ENCODE results near the gene ASB10.

The ASB10 gene

GRCh38 chr7:151146761-151147160 lies 40.3 kb downstream of the ASB10 start:
- H3K4me3 ChIP-seq = no peak overlapping the region
- peaks cover 0 to 36% (median 5%) of the 10 kb centered on the region in 11 experiments; a peak in 12 of 22 replicates for H4K20me1 ChIP-seq
- TF ChIP-seq Cebpa-rat (IDR thresholded peaks at IDR 0.05) = no peak
- peaks cover 0 to 22% (median 17%) of the 10 kb centered on the region in 10 experiments; a peak in 16 of 20 replicates for H3K4me1 ChIP-seq
- H3K27me3 ChIP-seq = 0 out of 22 replicates have a peak, but pooled peaks cover 0 to 4% (median 0%) of the 10 kb centered on the region in 11 experiments
- H3K9ac ChIP-seq = no peak overlapping the region
- H3K4me2 ChIP-seq = no peak overlapping the region
- no peak overlapping the region for H3K27ac ChIP-seq
- H3K9me3 ChIP-seq (replicated peaks in 1 of 11) = no peaks in the 10 kb centered on the region
- H3K36me3 ChIP-seq = peaks cover 10 to 37% (median 27%) of the 10 kb centered on the region in 11 experiments; a peak in 20 of 22 replicates

GRCh38 chr7:151144387-151144786 lies 42.7 kb downstream of the ASB10 start:
- Histone ChIP-seq H3K9ac (no peak overlapping the region), H3K4me2 (no peak overlapping the region), H3K4me1 (peaks cover 0 to 24% (median 17%) of the 10 kb centered on the region in 10 experiments; a peak in 16 of 20 replicates), H3K27ac (no peak overlapping the region), H3K36me3 (peaks cover 10 to 61% (median 43%) of the 10 kb centered on the region in 11 experiments; a peak in 20 of 22 replicates), H3K4me3 (no peak overlapping the region), H4K20me1 (peaks cover 0 to 60% (median 0%) of the 10 kb centered on the region in 11 experiments; a peak in 11 of 22 replicates), H3K9me3 (replicated peaks in 1 of 11) (no peaks in the 10 kb centered on the region), H3K27me3 (no peaks in the 10 kb centered on the region)
- no peak for TF ChIP-seq Cebpa-rat (IDR thresholded peaks at IDR 0.05)

- H3K4me3 ChIP-seq = no peak overlapping the region
- peaks cover 0 to 69% (median 4%) of the 10 kb centered on the region in 11 experiments; a peak in 12 of 22 replicates for H4K20me1 ChIP-seq
- peaks cover 0 to 24% (median 17%) of the 10 kb centered on the region in 10 experiments; a peak in 16 of 20 replicates for H3K4me1 ChIP-seq
- peaks cover 10 to 71% (median 44%) of the 10 kb centered on the region in 11 experiments; a peak in 20 of 22 replicates for H3K36me3 ChIP-seq
- TF ChIP-seq Cebpa-rat (IDR thresholded peaks at IDR 0.05) = no peak
- H3K9me3 ChIP-seq (replicated peaks in 1 of 11) = no peaks in the 10 kb centered on the region
- peak overlapping the region in 9 of 11 experiments; percentile 43 to 75 (median 66); a peak in 17 of 22 replicates for H3K4me2 ChIP-seq
- no peak overlapping the region for H3K27ac ChIP-seq
- no peak overlapping the region for H3K9ac ChIP-seq
- no peaks in the 10 kb centered on the region for H3K27me3 ChIP-seq
Observed at GRCh38 chr7:151143261-151144015, 43.6 kb downstream of the ASB10 start.

- Histone ChIP-seq H3K27me3 (no peaks in the 10 kb centered on the region), H3K27ac (no peak overlapping the region), H3K9ac (no peak overlapping the region), H4K20me1 (peaks cover 0 to 77% (median 9%) of the 10 kb centered on the region in 11 experiments; a peak in 14 of 22 replicates), H3K9me3 (replicated peaks in 1 of 11) (no peaks in the 10 kb centered on the region), H3K4me3 (no peak overlapping the region), H3K36me3 (peaks cover 10 to 78% (median 45%) of the 10 kb centered on the region in 11 experiments; a peak in 20 of 22 replicates), H3K4me2 (peak overlapping the region in 9 of 11 experiments; percentile 43 to 75 (median 66); a peak in 18 of 22 replicates), H3K4me1 (peaks cover 0 to 24% (median 17%) of the 10 kb centered on the region in 10 experiments; a peak in 16 of 20 replicates)
- TF ChIP-seq Cebpa-rat (IDR thresholded peaks at IDR 0.05) = no peak
Observed at GRCh38 chr7:151142686-151143040, 44.4 kb downstream of the ASB10 start.

- Histone ChIP-seq H3K9me3 (replicated peaks in 1 of 11) (no peaks in the 10 kb centered on the region), H3K9ac (no peak overlapping the region), H3K4me1 (peaks cover 0 to 24% (median 17%) of the 10 kb centered on the region in 10 experiments; a peak in 16 of 20 replicates), H3K27me3 (no peaks in the 10 kb centered on the region), H3K4me2 (peak overlapping the region in 9 of 11 experiments; percentile 43 to 75 (median 66); a peak in 18 of 22 replicates), H4K20me1 (peaks cover 0 to 80% (median 10%) of the 10 kb centered on the region in 11 experiments; a peak in 16 of 22 replicates), H3K4me3 (no peak overlapping the region), H3K27ac (no peak overlapping the region), H3K36me3 (peaks cover 10 to 84% (median 45%) of the 10 kb centered on the region in 11 experiments; a peak in 20 of 22 replicates)
- no peak for TF ChIP-seq Cebpa-rat (IDR thresholded peaks at IDR 0.05)
Observed at GRCh38 chr7:151141855-151142685, 45.0 kb downstream of the ASB10 start.

GRCh38 chr7:151141311-151141854 lies 45.7 kb downstream of the ASB10 start:
- H3K36me3 ChIP-seq = peaks cover 10 to 91% (median 47%) of the 10 kb centered on the region in 11 experiments; a peak in 20 of 22 replicates
- peaks cover 0 to 24% (median 17%) of the 10 kb centered on the region in 10 experiments; a peak in 16 of 20 replicates for H3K4me1 ChIP-seq

GRCh38 chr7:151140826-151141225 lies 46.2 kb downstream of the ASB10 start:
- Histone ChIP-seq H3K9ac (no peak overlapping the region), H3K27ac (no peak overlapping the region), H3K36me3 (peaks cover 10 to 97% (median 53%) of the 10 kb centered on the region in 11 experiments; a peak in 20 of 22 replicates)

More at GRCh38 chr7:151141311-151141854, 45.7 kb downstream of the ASB10 start:
- no peak overlapping the region for H3K27ac ChIP-seq
- H3K9me3 ChIP-seq (replicated peaks in 1 of 11) = no peaks in the 10 kb centered on the region
- H3K27me3 ChIP-seq = no peaks in the 10 kb centered on the region
- no peak overlapping the region for H3K4me2 ChIP-seq
- H4K20me1 ChIP-seq = peaks cover 0 to 86% (median 15%) of the 10 kb centered on the region in 11 experiments; a peak in 16 of 22 replicates
- no peak overlapping the region for H3K4me3 ChIP-seq
- no peak overlapping the region for H3K9ac ChIP-seq
- TF ChIP-seq Cebpa-rat (IDR thresholded peaks at IDR 0.05) = no peak

GRCh38 chr7:151139791-151140190 lies 47.3 kb downstream of the ASB10 start:
- H4K20me1 ChIP-seq = peaks cover 0 to 98% (median 25%) of the 10 kb centered on the region in 11 experiments; a peak in 16 of 22 replicates
- no peaks in the 10 kb centered on the region for H3K9me3 ChIP-seq (replicated peaks in 1 of 11)
- no peaks in the 10 kb centered on the region for H3K27me3 ChIP-seq
- H3K27ac ChIP-seq = no peak overlapping the region
- no peak overlapping the region for H3K9ac ChIP-seq
- no peak overlapping the region for H3K4me2 ChIP-seq
- H3K36me3 ChIP-seq = peaks cover 17 to 100% (median 59%) of the 10 kb centered on the region in 11 experiments; a peak in 20 of 22 replicates
- peaks cover 0 to 24% (median 17%) of the 10 kb centered on the region in 10 experiments; a peak in 16 of 20 replicates for H3K4me1 ChIP-seq
- no peak overlapping the region for H3K4me3 ChIP-seq
- no peak for TF ChIP-seq Cebpa-rat (IDR thresholded peaks at IDR 0.05)

More at GRCh38 chr7:151140826-151141225, 46.2 kb downstream of the ASB10 start:
- H3K4me2 ChIP-seq = no peak overlapping the region
- peaks cover 0 to 24% (median 17%) of the 10 kb centered on the region in 10 experiments; a peak in 16 of 20 replicates for H3K4me1 ChIP-seq
- no peaks in the 10 kb centered on the region for H3K9me3 ChIP-seq (replicated peaks in 1 of 11)
- TF ChIP-seq Cebpa-rat (IDR thresholded peaks at IDR 0.05) = no peak
- H3K27me3 ChIP-seq = no peaks in the 10 kb centered on the region
- H4K20me1 ChIP-seq = peaks cover 0 to 88% (median 15%) of the 10 kb centered on the region in 11 experiments; a peak in 16 of 22 replicates
- H3K4me3 ChIP-seq = no peak overlapping the region

Measured in BLaER1 treated with 17β-estradiol and CSF1 and Interleukin-3, amounts not matched to agents 10 nM and 100 nM (cell line).